WTC11 (cell line): ENCODE results near the gene GRAP2. TPM values are rescaled to one million over a fixed set of nuclear protein-coding genes. Genes with fewer than 3 reads are reported as not detected.

Source experiments
- ATAC-seq: fragments of 200-7000 bp; cut with Tn5 transposase; 2 replicates; pipeline ENCODE4 v1.10.0; 2021; ENCODE audit warnings: mild to moderate bottlenecking, moderate library complexity
- CTCF ChIA-PET: fragments of 300-600 bp; sonication (Branson Sonifier 250); formaldehyde crosslinking; loops from one replicate; lab custom pipeline; 2021; ENCODE audit warnings: antibody characterized with exemption; lab: Charles Lee
- POLR2A ChIA-PET: fragments of 350-600 bp; sonication (Branson Sonifier 250); formaldehyde crosslinking; loops from one replicate; lab custom pipeline; 2021; ENCODE audit warnings: antibody characterized with exemption; lab: Charles Lee
- DNase-seq: peaks from one replicate; pipeline ENCODE4 v3.0.0; 2021; ENCODE audit warnings: low spot score
- H3K27ac Mint-ChIP-seq: 2 replicates; pipeline ENCODE4 v1.8.0; 2021; ENCODE audit warnings: mixed read lengths
- H3K27me3 Mint-ChIP-seq: 2 replicates; pipeline ENCODE4 v1.8.0; 2021; ENCODE audit warnings: low read depth, mild to moderate bottlenecking, moderate library complexity, mixed read lengths
- H3K36me3 Mint-ChIP-seq: 2 replicates; pipeline ENCODE4 v1.8.0; 2021; ENCODE audit warnings: mixed read lengths
- H3K4me1 Mint-ChIP-seq: 2 replicates; pipeline ENCODE4 v1.8.0; 2022; ENCODE audit warnings: mixed read lengths
- H3K4me3 Mint-ChIP-seq: 2 replicates; pipeline ENCODE4 v1.8.0; 2021; ENCODE audit warnings: mild to moderate bottlenecking, moderate library complexity, mixed read lengths
- H3K9me3 Mint-ChIP-seq: 2 replicates; pipeline ENCODE4 v1.8.0; 2021; ENCODE audit warnings: mixed read lengths
- AFF4 ChIP-seq: sonication (generic); formaldehyde crosslinking; IDR thresholded peaks from 2 replicates; pipeline ENCODE4 v1.8.1; 2023; ENCODE audit warnings: mild to moderate bottlenecking, missing genetic modification reagents, borderline replicate concordance
- CREB1 ChIP-seq: sonication (generic); formaldehyde crosslinking; IDR thresholded peaks from 2 replicates; pipeline ENCODE4 v1.8.0; 2023; ENCODE audit warnings: mild to moderate bottlenecking, missing genetic modification reagents
- EMX1 ChIP-seq: fragments of 250-450 bp; sonication (Bioruptor Pico); IDR thresholded peaks from 2 replicates; pipeline ENCODE4 v1.8.0; 2021; ENCODE audit warnings: mild to moderate bottlenecking
- GABPB1 ChIP-seq: sonication (generic); formaldehyde crosslinking; IDR thresholded peaks from 2 replicates; pipeline ENCODE4 v1.8.1; 2023; ENCODE audit warnings: mild to moderate bottlenecking, missing genetic modification reagents
- GTF2I ChIP-seq: fragments of 250-450 bp; sonication (Bioruptor Pico); conservative IDR thresholded peaks from 2 replicates; pipeline ENCODE4 v1.4.0; 2021; ENCODE audit warnings: mild to moderate bottlenecking
- KAT7 ChIP-seq: sonication (generic); formaldehyde crosslinking; IDR thresholded peaks from 2 replicates; pipeline ENCODE4 v1.8.1; 2023; ENCODE audit warnings: missing genetic modification reagents, mild to moderate bottlenecking, borderline replicate concordance
- MYBL2 ChIP-seq: sonication (generic); formaldehyde crosslinking; IDR thresholded peaks from 2 replicates; pipeline ENCODE4 v1.8.1; 2023; ENCODE audit warnings: mild to moderate bottlenecking, moderate library complexity, missing genetic modification reagents
- NR1H2 ChIP-seq: sonication (generic); formaldehyde crosslinking; IDR thresholded peaks from 2 replicates; pipeline ENCODE4 v1.9.0; 2021; ENCODE audit warnings: mild to moderate bottlenecking, moderate library complexity, missing genetic modification reagents
- PRDM15 ChIP-seq: sonication (generic); formaldehyde crosslinking; IDR thresholded peaks from 2 replicates; pipeline ENCODE4 v1.8.0; 2022; ENCODE audit warnings: missing genetic modification reagents
- RELA ChIP-seq: sonication (generic); formaldehyde crosslinking; IDR thresholded peaks from 2 replicates; pipeline ENCODE4 v1.8.1; 2022; ENCODE audit warnings: missing genetic modification reagents, mild to moderate bottlenecking, borderline replicate concordance
- RORB ChIP-seq: fragments of 250-450 bp; sonication (Bioruptor Pico); IDR thresholded peaks from 2 replicates; pipeline ENCODE4 v1.9.0; 2021; ENCODE audit warnings: mild to moderate bottlenecking
- SOX15 ChIP-seq: fragments of 250-450 bp; sonication (Bioruptor Pico); IDR thresholded peaks from 2 replicates; pipeline ENCODE4 v1.9.0; 2021; ENCODE audit warnings: mild to moderate bottlenecking
- TCF7 ChIP-seq: sonication (generic); formaldehyde crosslinking; IDR thresholded peaks from 2 replicates; pipeline ENCODE4 v1.8.0; 2022; ENCODE audit warnings: mild to moderate bottlenecking, low read depth, missing genetic modification reagents, moderate library complexity
- ZBTB21 ChIP-seq: sonication (generic); formaldehyde crosslinking; IDR thresholded peaks from 2 replicates; pipeline ENCODE4 v1.8.1; 2023; ENCODE audit warnings: mild to moderate bottlenecking, missing genetic modification reagents, borderline replicate concordance
- ZNF121 ChIP-seq: sonication (generic); formaldehyde crosslinking; IDR thresholded peaks from 2 replicates; pipeline ENCODE4 v1.8.0; 2023; ENCODE audit warnings: missing genetic modification reagents
- ZNF219 ChIP-seq: sonication (generic); formaldehyde crosslinking; IDR thresholded peaks from 2 replicates; pipeline ENCODE4 v1.8.0; 2023; ENCODE audit warnings: missing genetic modification reagents, mild to moderate bottlenecking, borderline replicate concordance
- ZNF232 ChIP-seq: sonication (generic); formaldehyde crosslinking; IDR thresholded peaks from 2 replicates; pipeline ENCODE4 v1.8.0; 2022; ENCODE audit warnings: mild to moderate bottlenecking, missing genetic modification reagents
- ZNF416 ChIP-seq: fragments of 250-450 bp; sonication (Bioruptor Pico); IDR thresholded peaks from 2 replicates; pipeline ENCODE4 v1.9.0; 2021; ENCODE audit warnings: mild to moderate bottlenecking, inconsistent platforms
- ZNF425 ChIP-seq: fragments of 250-450 bp; sonication (Bioruptor Pico); conservative IDR thresholded peaks from 2 replicates; pipeline ENCODE4 v1.9.0; 2021; ENCODE audit warnings: mild to moderate bottlenecking
- total RNA-seq: library from RNA; stranded (reverse); gene quantifications from 3 replicates; pipeline ENCODE4 v1.2.3, GENCODE V29; 2021
- TF ChIP-seq, protein P1 (sequence below): sonication (generic); formaldehyde crosslinking; IDR thresholded peaks from 2 replicates; pipeline ENCODE4 v1.8.1; 2023; ENCODE audit warnings: mild to moderate bottlenecking, missing genetic modification reagents, moderate library complexity
- TF ChIP-seq, protein P2 (sequence below): fragments of 250-450 bp; sonication (Bioruptor Pico); IDR thresholded peaks from 2 replicates; pipeline ENCODE4 v2.1.2; 2022; ENCODE audit warnings: mild to moderate bottlenecking, moderate library complexity

GRAP2 gene
- total RNA-seq, 1 experiment from 2014 or later, result 0.33 TPM

GRCh38 chr22:39915295-39915726 lies 14.4 kb downstream of the GRAP2 start (continued):
- TF ChIP-seq EMX1 (CRISPR knock-in tag) (no peak), MYBL2 (no peak), RELA (no peak), ZNF232 (CRISPR knock-in tag) (no peak)
- TF ChIP-seq, all 79 proteins: peak for 0

DNA sequence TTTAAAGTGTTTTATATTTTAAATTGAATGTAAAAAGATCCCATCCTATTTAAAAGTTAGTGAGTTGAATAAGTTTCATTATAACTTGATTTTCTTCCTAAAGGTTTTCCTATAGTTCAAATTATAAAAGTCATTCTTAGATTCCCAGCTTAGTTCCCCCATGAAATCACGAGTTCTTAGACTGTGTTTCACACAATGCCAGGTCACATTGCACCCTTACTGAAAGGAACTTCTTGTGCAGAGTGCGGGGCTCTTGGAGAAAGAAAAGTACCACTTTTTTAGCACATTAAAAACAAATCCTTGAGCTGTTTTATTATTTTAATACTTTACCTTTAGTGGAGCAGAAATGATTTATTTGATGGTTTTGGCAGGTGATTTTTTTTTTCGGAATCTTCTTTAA lies 15.6 kb downstream of the GRAP2 start:
- Mint-ChIP-seq H3K27ac (no peak overlapping the region), H3K4me1 (peaks cover 14% of the 10 kb centered on the region), H3K4me3 (no peak overlapping the region), H3K9me3 (no peaks in the 10 kb centered on the region), H3K36me3 (no peaks in the 10 kb centered on the region), H3K27me3 (no peaks in the 10 kb centered on the region; the same call in 1 of the 2 replicates)
- ATAC-seq, result no peak
- CTCF ChIA-PET, result interaction anchor here (1.2 to 1.8 kb wide), 4 partner anchors 10 to 108 kb away, joined by 5 to 9 read pairs (median 8); no protein-coding TSS in a partner anchor
- no peak for DNase-seq
- POLR2A ChIA-PET, result interaction anchor here (0.8 kb wide), 1 partner anchor 227 kb away, joined by 3 read pairs; no protein-coding TSS in a partner anchor
- TF ChIP-seq ZNF121 (no peak), SOX15 (CRISPR knock-in tag) (no peak), TCF7 (no peak), CREB1 (CRISPR knock-in tag) (no peak), GABPB1 (CRISPR knock-in tag) (no peak), KAT7 (CRISPR knock-in tag) (no peak), ZNF416 (no peak), ZNF425 (CRISPR knock-in tag) (no peak), ZNF219 (CRISPR knock-in tag) (no peak), PRDM15 (CRISPR knock-in tag) (no peak), GTF2I (CRISPR knock-in tag) (no peak), RORB (CRISPR knock-in tag) (no peak)
- TF ChIP-seq, protein P1, sequence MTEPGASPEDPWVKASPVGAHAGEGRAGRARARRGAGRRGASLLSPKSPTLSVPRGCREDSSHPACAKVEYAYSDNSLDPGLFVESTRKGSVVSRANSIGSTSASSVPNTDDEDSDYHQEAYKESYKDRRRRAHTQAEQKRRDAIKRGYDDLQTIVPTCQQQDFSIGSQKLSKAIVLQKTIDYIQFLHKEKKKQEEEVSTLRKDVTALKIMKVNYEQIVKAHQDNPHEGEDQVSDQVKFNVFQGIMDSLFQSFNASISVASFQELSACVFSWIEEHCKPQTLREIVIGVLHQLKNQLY, result no peak
- TF ChIP-seq, protein P2, sequence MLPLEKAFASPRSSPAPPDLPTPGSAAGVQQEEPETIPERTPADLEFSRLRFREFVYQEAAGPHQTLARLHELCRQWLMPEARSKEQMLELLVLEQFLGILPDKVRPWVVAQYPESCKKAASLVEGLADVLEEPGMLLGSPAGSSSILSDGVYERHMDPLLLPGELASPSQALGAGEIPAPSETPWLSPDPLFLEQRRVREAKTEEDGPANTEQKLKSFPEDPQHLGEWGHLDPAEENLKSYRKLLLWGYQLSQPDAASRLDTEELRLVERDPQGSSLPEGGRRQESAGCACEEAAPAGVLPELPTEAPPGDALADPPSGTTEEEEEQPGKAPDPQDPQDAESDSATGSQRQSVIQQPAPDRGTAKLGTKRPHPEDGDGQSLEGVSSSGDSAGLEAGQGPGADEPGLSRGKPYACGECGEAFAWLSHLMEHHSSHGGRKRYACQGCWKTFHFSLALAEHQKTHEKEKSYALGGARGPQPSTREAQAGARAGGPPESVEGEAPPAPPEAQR (CRISPR knock-in tag), result no peak

GRCh38 chr22:39917197-39917643 lies 16.3 kb downstream of the GRAP2 start:
- DNase-seq (no peak), ATAC-seq (no peak)
- H3K27me3 Mint-ChIP-seq, result no peaks in the 10 kb centered on the region; the same call in 1 of the 2 replicates
- ChIA-PET POLR2A (no interaction called here), CTCF (interaction anchor here (0.8 to 1.8 kb wide), 2 partner anchors 9 to 108 kb away, joined by 3 to 9 read pairs; no protein-coding TSS in a partner anchor)
- no peak for TF ChIP-seq ZNF219 (CRISPR knock-in tag)
- TF ChIP-seq NR1H2 (CRISPR knock-in tag), result no peak
- TF ChIP-seq ZBTB21 (CRISPR knock-in tag), result no peak
- TF ChIP-seq AFF4 (CRISPR knock-in tag), result no peak
- H3K4me3 Mint-ChIP-seq, result no peak overlapping the region
- H3K36me3 Mint-ChIP-seq, result no peaks in the 10 kb centered on the region
- no peak overlapping the region for H3K27ac Mint-ChIP-seq
- peaks cover 14% of the 10 kb centered on the region for H3K4me1 Mint-ChIP-seq
- no peaks in the 10 kb centered on the region for H3K9me3 Mint-ChIP-seq
